PC-3 (cell line): ENCODE data around the gene HMCES.

Experiments
- EZH2 ChIP-seq: fragments of 300-600 bp; sonication (generic); IDR thresholded peaks from one replicate; pipeline ENCODE4 v1.6.1; 2017; ENCODE audit warnings: antibody characterized with exemption, mild to moderate bottlenecking, low read length; ENCODE audit not compliant: unreplicated experiment
- EZH2phosphoT487 ChIP-seq: fragments of 300-600 bp; sonication (generic); IDR thresholded peaks from 2 replicates; pipeline ENCODE4 v1.6.1; 2018; ENCODE audit warnings: mild to moderate bottlenecking, antibody characterized with exemption, low read length, borderline replicate concordance
- TF ChIP-seq, protein P1 (sequence below): fragments of 300-600 bp; sonication (generic); conservative IDR thresholded peaks from 2 replicates; pipeline ENCODE4 v1.5.1; 2017; ENCODE audit warnings: antibody characterized with exemption, low read depth, mild to moderate bottlenecking, low read length

- TF ChIP-seq, protein P1, sequence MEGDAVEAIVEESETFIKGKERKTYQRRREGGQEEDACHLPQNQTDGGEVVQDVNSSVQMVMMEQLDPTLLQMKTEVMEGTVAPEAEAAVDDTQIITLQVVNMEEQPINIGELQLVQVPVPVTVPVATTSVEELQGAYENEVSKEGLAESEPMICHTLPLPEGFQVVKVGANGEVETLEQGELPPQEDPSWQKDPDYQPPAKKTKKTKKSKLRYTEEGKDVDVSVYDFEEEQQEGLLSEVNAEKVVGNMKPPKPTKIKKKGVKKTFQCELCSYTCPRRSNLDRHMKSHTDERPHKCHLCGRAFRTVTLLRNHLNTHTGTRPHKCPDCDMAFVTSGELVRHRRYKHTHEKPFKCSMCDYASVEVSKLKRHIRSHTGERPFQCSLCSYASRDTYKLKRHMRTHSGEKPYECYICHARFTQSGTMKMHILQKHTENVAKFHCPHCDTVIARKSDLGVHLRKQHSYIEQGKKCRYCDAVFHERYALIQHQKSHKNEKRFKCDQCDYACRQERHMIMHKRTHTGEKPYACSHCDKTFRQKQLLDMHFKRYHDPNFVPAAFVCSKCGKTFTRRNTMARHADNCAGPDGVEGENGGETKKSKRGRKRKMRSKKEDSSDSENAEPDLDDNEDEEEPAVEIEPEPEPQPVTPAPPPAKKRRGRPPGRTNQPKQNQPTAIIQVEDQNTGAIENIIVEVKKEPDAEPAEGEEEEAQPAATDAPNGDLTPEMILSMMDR = no peak
- TF ChIP-seq EZH2 (no peak), EZH2phosphoT487 (no peak)
Measured at GRCh38 chr3:129245141-129245540, 33.5 kb upstream of the HMCES start.
